Stimulated activated CD8-positive, alpha-beta memory T cell treated with anti-CD3 and anti-CD28 coated beads, Interleukin-4, amount 100 ng/mL, for 48 hours (primary cell): Measurements from ENCODE around the gene DCST1.

ENCODE experiments used
- DNase-seq: peaks from one replicate; pipeline ENCODE4 v3.0.0-alpha.2; 2020

Gene DCST1

GRCh38 chr1:155014709-155015508 is 18.7 kb upstream of the DCST1 start:
- no peak for DNase-seq

DNA sequence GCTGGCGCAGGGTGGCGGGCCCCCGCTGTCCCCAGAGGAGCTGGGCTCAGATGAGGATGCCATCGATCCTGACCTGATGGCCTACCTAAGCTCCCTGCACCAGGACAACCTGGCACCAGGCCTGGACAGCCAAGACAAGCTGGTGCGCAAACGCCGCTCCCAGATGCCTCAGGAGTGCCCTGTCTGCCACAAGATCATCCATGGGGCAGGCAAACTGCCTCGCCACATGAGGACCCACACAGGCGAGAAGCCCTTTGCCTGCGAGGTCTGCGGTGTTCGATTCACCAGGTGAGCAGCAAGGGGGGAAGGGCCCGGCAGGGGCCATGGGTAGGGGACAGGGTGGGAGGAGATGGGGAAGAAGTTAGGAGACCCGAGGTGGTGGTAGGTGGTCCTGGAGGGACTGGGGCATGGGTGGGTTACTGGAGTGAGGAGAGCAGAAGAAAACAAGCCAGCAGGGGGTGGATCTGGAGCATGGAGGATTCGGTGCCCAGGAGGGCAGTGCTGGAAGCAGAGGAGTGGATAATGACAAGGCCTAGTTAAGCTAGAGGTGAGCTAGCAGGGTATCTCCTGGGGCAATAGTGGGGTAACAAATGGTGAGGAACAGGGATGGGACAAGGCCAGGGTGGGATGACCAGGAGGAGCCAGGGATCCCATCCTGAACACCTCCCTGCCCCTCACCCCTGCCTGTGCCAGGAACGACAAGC is 17.9 kb upstream of the DCST1 start:
- DNase-seq: no peak

- DNase-seq: no peak
Measured at GRCh38 chr1:155016231-155016831, 17.3 kb upstream of the DCST1 start.

DNA sequence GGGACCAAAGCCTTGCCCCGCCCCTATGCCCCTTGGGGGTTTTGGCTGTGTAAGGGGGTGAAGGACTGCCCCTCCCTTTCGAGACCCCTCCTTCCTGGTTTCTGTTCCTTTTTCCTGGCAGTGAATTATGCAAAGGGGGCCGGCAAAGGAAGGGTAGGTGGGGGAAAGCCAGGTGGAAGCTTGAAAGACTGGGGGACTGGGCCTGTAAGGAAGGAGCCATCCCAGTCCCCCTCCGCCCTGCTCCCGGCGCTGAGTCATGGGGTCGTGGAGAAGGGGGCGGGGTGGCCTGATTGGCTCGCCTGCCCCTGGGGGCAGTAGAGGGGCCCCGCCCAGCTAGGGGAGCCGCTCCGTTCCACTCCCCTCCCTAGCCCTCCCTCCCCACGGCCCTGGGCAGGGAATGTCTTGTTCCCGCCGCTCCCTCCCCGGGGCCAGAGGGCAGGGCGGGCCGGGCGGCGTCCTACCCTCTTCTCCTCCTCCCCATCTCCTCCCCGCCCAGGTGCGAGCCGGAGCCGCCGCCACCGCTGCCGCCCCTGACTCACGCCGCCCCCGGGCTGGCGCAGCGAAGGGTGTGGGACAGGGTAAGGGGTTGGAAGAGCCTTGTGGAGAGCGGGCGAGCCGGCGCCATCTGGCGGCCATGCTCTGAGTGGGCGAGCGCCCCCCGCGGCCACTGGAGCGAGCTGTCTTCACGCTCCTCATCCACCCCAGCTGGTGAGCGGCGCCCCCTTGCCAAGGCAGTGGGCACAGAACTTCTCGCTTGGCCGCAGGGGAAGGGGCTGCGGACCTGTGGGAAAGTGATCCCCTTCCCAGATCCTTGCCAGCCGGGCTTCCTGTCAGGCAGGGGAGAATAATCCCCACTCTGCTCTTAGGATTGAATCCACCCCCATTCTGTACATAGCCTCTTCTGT is 16.3 kb upstream of the DCST1 start:
- DNase-seq: peak; percentile 93

DNA sequence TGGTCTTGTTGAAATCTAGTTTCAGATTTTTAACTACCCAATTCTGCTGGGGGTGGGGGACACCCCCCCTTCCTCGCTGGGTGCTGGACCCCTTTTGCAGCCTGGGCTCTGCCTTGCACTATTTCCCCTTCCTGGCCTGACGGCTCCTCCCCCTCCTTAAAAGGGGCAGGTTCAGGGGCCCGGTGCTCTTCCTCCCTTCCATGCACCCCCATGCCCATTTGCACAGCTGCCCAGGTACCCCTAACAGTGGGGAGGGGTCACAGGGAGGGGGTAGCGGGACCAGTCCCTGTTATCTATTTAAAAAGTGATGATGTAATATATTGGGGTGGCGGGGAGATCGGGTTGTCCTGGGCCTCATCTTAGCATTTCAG is 15.7 kb upstream of the DCST1 start:
- no peak for DNase-seq

DNA sequence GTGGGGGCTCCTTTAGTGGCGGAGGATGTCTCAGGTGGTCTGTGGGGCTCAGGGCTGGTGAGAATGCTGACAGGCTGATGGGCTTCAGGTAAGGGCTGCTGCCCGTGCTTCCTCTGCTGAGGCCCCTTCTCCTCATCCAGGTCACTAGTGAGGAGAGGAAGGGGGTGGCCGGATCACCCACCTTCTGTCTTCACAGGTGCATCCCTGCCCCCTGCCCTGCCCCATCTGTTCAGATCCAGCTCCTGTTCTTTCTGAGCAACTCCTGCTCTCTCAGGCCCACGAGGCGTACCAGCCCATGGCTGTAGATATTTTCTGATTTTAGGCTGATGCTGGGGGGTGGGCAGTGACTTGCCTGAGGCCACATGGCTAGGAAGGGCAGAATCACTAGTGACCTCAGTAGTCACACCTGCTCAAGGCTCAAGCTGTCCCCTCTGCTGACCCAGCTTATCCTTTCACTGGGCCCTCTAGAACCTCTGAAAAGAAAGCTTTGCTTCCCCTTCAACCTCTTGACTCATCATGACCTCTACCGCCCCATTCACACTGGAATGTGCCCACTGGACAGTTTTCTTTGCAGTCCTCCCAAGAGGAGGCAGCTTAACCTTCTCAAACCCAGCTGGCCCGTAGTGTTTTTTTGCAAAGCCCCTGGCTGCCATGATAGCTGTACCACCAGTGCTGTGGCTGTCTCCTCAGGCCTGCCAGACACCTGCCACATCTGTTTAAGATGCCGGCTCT is 14.8 kb upstream of the DCST1 start:
- DNase-seq: no peak

DNA sequence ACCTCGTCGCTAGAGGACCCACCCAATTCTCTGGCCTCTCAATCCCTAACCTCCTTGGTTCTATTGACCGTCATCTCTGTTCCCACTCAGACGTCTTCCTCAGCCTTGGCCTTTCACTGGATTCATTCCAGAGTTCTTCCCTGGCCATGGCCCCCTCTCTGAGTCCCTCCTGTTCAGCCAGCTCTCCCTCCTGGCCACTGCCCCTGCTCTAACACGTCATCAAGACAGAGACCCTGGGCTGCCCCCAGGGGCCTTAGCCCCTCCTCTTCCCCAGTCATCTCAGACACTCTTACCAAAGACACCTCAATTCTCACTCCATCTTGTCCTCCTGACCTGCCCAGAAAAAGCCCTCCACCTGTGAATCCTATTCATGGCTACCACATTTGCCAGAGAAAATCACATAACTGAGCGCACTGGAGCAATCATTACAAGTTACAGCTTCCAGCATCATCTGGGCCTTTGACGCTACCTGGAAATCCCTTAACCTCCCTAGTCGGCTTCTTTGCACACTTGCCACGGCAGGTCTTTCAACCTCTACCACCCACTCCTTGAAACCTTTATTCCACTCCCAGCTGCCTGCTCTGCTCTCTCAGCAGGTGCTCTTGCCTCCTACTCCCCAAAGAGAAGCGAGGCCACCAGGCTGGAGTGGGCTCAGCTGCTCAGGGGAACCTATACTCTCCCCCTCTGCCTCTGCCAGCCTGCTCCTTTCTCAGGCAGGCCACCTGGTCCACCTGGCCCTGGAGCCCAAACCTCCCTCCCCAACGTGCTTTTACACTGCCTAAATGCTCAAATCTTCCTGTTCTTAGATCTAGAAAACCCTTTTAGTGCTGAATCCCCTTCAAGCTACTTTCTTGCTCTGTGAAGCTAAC is 14.0 kb upstream of the DCST1 start:
- DNase-seq: no peak

DNA sequence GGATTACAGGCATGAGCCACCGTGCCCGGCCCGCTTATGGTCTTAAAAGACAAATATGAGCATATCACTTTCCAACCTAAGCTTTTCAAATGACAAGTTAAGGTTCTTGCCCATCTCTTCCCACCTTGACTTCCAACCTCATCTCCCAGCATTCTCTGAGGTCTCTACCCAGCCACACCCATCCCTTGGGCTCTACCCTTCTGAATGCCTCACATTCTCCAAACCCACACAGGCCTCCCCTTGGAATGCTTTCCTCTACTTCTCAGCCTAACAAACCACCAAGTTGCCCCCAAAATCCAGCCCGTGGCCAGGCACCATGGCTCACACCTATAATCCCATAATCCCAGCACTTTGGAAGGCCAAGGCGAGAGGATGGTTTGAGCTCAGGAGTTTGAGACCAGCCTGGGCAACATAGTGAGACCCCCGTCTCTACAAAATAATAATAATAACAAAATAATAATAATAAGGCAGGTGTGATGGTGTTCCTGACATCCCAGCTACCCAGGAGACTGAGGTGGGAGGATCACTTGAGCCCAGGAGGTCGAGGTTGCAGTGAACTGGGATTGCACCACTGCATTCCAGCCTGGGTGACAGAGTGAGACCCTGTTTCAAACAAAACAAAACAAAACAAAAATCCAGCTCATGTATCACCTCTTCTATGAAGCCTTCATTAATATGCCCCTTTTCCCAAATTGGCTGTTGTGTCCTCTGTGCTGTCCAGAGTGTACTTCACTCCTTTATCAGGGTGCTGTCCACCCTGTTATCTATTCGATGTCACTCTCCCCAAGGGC is 11.3 kb upstream of the DCST1 start:
- no peak for DNase-seq

GRCh38 chr1:155022927-155023236 is 10.7 kb upstream of the DCST1 start:
- DNase-seq: no peak

- DNase-seq: no peak
Measured at GRCh38 chr1:155023627-155024026, 10.0 kb upstream of the DCST1 start.

- no peak for DNase-seq
Measured at GRCh38 chr1:155024315-155024714, 9.3 kb upstream of the DCST1 start.

DNA sequence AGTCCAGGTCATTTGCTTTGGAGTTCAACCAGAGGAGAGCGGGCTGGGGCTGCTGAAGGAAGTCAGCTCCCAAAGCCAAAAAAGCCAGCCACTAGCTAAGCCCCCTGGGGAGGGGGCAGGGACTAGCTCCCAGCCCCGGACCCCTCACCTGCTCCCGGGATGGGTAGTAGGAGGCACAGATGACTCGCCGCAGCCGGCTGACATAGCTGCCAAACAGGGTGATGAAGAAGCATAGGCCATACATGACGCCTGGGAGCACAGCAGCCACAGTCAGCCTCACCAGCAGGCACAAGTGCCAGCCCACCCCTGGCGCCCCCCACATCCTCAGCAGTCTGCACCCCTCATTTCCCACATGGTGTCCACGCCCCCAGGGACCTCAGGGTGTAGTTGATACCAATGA is 7.5 kb upstream of the DCST1 start:
- no peak for DNase-seq

- no peak for DNase-seq
Measured at GRCh38 chr1:155026588-155026987, 7.0 kb upstream of the DCST1 start.

GRCh38 chr1:155029513-155030242 is 3.9 kb upstream of the DCST1 start:
- DNase-seq: no peak

- DNase-seq: no peak
Measured at GRCh38 chr1:155030243-155030795, 3.3 kb upstream of the DCST1 start.

DNA sequence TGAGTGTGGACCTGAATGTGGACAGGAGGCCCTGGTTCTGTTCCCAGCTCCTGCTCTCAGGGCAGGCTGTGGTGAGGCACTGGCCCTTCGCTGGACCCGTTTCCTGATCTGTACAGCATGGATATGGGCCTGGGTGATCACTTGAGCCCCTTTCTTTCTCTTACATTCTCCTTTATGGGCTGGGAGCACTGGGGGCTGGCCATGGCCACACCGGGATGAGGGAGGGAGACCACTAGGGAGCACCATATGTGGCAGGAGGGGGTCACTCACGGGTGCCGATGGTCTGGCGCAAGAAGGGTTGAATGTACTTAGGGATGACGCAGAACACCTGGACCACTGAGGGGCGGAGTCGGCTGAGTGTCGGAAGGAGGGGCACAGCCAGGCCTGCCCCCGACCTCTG is 2.7 kb upstream of the DCST1 start:
- DNase-seq: no peak

DNA sequence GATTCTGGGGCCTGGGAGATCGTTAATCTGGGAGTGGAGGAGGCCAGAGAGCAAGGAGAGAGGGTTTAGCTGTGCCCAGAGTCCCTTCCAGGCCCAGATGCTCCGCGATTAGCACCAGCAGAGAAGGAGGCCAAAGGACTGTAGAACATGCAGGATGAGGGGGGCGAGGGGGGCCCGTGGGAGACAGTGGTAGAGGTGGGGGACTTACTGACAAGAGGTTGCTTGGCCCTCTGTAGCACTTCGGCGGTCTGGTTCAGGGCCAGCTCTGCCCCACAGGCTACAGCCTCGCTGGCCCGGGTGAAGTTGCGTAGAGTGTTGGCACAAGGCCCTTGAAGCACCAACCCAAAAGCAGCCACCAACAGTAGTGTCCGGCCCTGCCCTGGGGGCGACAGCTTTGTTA is 738 bp upstream of the DCST1 start:
- no peak for DNase-seq

- DNase-seq: no peak
Measured at GRCh38 chr1:155034318-155035208, 939 bp downstream of the DCST1 start.

DNA sequence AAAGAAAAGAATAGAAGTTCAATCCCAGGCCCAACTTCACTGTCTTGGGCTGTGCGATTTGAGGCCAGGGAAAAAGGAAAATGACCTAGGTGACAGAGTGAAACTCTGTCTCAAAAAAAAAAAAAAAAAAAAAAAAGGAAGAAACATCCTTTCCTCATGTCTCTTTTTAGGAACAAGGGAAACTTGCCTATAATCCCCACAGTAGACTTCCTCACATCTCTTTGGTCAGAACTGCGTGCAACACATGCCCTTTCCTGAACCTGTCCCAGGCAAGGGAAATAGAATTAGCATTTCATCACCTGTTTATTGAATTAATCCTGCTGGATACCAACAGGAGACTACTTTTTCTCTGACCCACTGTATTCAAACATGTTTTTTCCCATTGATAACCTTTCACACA is 2.3 kb downstream of the DCST1 start:
- no peak for DNase-seq
